ENCODE measurements around the gene PTPRT. TPM values are rescaled to one million over a fixed set of nuclear protein-coding genes. Genes with fewer than 3 reads are reported as not detected.

PTPRT gene
- total and polyA plus RNA-seq, 10 of the 15 experiments (the other 5 are each of a cell fraction or from before 2014, with no cell fraction given), result not detected

GRCh38 chr20:42190084-42190483 is 999.6 kb downstream of the PTPRT start:
- H3K27ac ChIP-seq (ENCODE audit: control insufficient read depth, insufficient read depth), result no peak overlapping the region
- 44% methylated on average over 3 of the region's 3 CpGs for WGBS (ENCODE audit: insufficient coverage, insufficient replicate concordance, low lambda C conversion rate, missing lambda C conversion rate)
- H3K4me3 ChIP-seq, result no peak overlapping the region
- no peaks in the 10 kb centered on the region; the same call in 2 of the 3 replicates for H3K9me3 ChIP-seq (replicated peaks; ENCODE audit: control insufficient read depth, insufficient read depth, low read length)
- H2AFZ ChIP-seq (ENCODE audit: control insufficient read depth, low read depth, low read length), result no peak overlapping the region
- H3K36me3 ChIP-seq (ENCODE audit: control insufficient read depth in 2 of 2, insufficient read depth in 2 of 2, low read length in 1 of 2), result no peaks in the 10 kb centered on the region
- SMC1A ChIA-PET (ENCODE audit: uncharacterized antibody, unreplicated experiment), result no interaction called here
- no peak overlapping the region for H3K9ac ChIP-seq (ENCODE audit: control insufficient read depth, insufficient read depth, low read length)
- no peak overlapping the region for H3K4me2 ChIP-seq (ENCODE audit: control insufficient read depth, insufficient read depth)
- ATAC-seq (no peak), FAIRE-seq (no peak), DNase-seq (ENCODE audit: low read depth, low spot score) (no peak)
- H3K27me3 ChIP-seq (replicated peaks in 1 of 2; ENCODE audit: control insufficient read depth in 2 of 2, insufficient read depth in 2 of 2, low read length in 1 of 2), result no peaks in the 10 kb centered on the region; a peak in 1 of 4 replicates
- POLR2A ChIA-PET, result no interaction called here
- RAD21 ChIA-PET (ENCODE audit: unreplicated experiment), result no interaction called here
- BruUV-seq (replicated peaks), result no TSS peak
- intact Hi-C loops (cut with micrococcal nuclease; ENCODE audit: unreplicated experiment), result loop anchor here (5.0 kb wide), 1 partner anchor 997 kb away; the partner anchor contains the start of gene PTPRT
- CTCF ChIA-PET, result interaction anchor here (0.9 kb wide), 1 partner anchor 341 kb away, joined by 3 read pairs; no protein-coding TSS in a partner anchor
- H4K20me1 ChIP-seq (ENCODE audit: control insufficient read depth, insufficient read depth), result no peaks in the 10 kb centered on the region
- in situ Hi-C loops (cut with MboI), result no loop called here
- no peaks in the 10 kb centered on the region for H3K4me1 ChIP-seq (ENCODE audit: control insufficient read depth, insufficient read depth, low read length)
- TF ChIP-seq ETV6 (conservative IDR thresholded peaks at IDR 0.05 in 1 of 2, IDR thresholded peaks at IDR 0.05 in 1 of 2; ENCODE audit: borderline replicate concordance in 1 of 2, low read depth in 1 of 2) (peak in 1 of 2 experiments; percentile 88; a peak in 1 of 4 replicates), NBN (IDR thresholded peaks at IDR 0.05) (no peak)
- no peaks in the 10 kb centered on the region for H3K79me2 ChIP-seq (ENCODE audit: control insufficient read depth, insufficient read depth, low read length)

DNA sequence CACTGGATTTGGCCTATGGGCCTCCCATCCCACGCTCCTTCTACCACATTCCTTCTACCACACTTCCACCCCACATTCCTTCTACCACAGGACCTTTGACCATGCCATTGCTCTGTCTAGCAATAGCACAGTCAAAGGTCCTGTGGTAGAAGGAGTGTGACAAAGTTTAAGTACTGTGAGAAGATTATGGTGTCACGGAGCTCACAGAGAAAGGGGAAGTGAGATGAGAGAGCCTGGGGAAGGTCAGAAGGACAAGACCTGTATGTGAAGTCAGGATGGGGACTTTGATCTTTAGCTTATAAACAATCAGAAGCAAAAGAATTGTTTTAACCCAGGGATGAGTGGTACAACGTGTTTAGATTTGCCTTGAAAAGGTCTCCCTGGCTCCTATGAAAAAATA is 1003.4 kb downstream of the PTPRT start:
- Histone ChIP-seq H3K27ac (ENCODE audit: control insufficient read depth, insufficient read depth) (no peak overlapping the region), H3K36me3 (ENCODE audit: control insufficient read depth in 2 of 2, insufficient read depth in 2 of 2, low read length in 1 of 2) (no peaks in the 10 kb centered on the region), H3K27me3 (replicated peaks in 1 of 2; ENCODE audit: control insufficient read depth in 2 of 2, insufficient read depth in 2 of 2, low read length in 1 of 2) (no peaks in the 10 kb centered on the region; a peak in 1 of 4 replicates), H2AFZ (ENCODE audit: control insufficient read depth, low read depth, low read length) (no peak overlapping the region), H3K9ac (ENCODE audit: control insufficient read depth, insufficient read depth, low read length) (no peak overlapping the region), H3K4me3 (no peak overlapping the region), H3K79me2 (ENCODE audit: control insufficient read depth, insufficient read depth, low read length) (no peaks in the 10 kb centered on the region), H3K9me3 (replicated peaks; ENCODE audit: control insufficient read depth, insufficient read depth, low read length) (no peaks in the 10 kb centered on the region), H3K4me2 (ENCODE audit: control insufficient read depth, insufficient read depth) (no peak overlapping the region), H3K4me1 (ENCODE audit: control insufficient read depth, insufficient read depth, low read length) (no peaks in the 10 kb centered on the region), H4K20me1 (ENCODE audit: control insufficient read depth, insufficient read depth) (no peaks in the 10 kb centered on the region)
- ATAC-seq (no peak), DNase-seq (ENCODE audit: low read depth, low spot score) (no peak), FAIRE-seq (no peak)
- WGBS (ENCODE audit: insufficient coverage, insufficient replicate concordance, low lambda C conversion rate, missing lambda C conversion rate), result 2% methylated on average over 3 of the region's 3 CpGs
- TF ChIP-seq SPI1 (IDR thresholded peaks at IDR 0.05; ENCODE audit: borderline replicate concordance, insufficient read depth, low read depth, low read length) (peak; percentile 63; the same call in 1 of the 2 replicates), BCL11A (IDR thresholded peaks at IDR 0.05; ENCODE audit: low read depth, low read length) (no peak)
- intact Hi-C loops (cut with micrococcal nuclease; ENCODE audit: unreplicated experiment) (no loop called here), in situ Hi-C loops (cut with MboI) (no loop called here)
- SMC1A ChIA-PET (ENCODE audit: uncharacterized antibody, unreplicated experiment), result no interaction called here
- POLR2A ChIA-PET, result no interaction called here
- no TSS peak for BruUV-seq (replicated peaks)
- RAD21 ChIA-PET (ENCODE audit: unreplicated experiment), result interaction anchor here (0.6 kb wide), 1 partner anchor 675 kb away, joined by 3 read pairs; no protein-coding TSS in a partner anchor
- CTCF ChIA-PET, result no interaction called here
